AG04450 (cell line): ENCODE results near the gene EHMT1. TPM values are rescaled to one million over a fixed set of nuclear protein-coding genes. Genes with fewer than 3 reads are reported as not detected.

ENCODE experiments used
- CTCF ChIA-PET: fragments of 300-600, 350-600 bp; formaldehyde crosslinking; extraction: SDS; loops from one replicate; lab custom pipeline; 2022; ENCODE audit warnings: antibody characterized with exemption, inconsistent platforms; lab: Charles Lee
- POLR2A ChIA-PET: fragments of 350-600 bp; formaldehyde crosslinking; extraction: SDS; loops from one replicate; lab custom pipeline; 2021; ENCODE audit warnings: antibody characterized with exemption, inconsistent platforms; lab: Yijun Ruan, JAX
- DNase-seq: peaks from one replicate; pipeline ENCODE4 v3.0.0-alpha.2; 2011; ENCODE audit warnings: low read depth, low spot score
- H3K27ac ChIP-seq: one replicate; pipeline ENCODE4 v1.5.1; 2012; ENCODE audit warnings: low read depth, low read length, control low read depth
- H3K27me3 ChIP-seq: one replicate; pipeline ENCODE4 v1.6.0; 2012; ENCODE audit warnings: low read length; ENCODE audit not compliant: control insufficient read depth, insufficient read depth
- H3K4me3 ChIP-seq: 2 replicates; pipeline ENCODE4 v1.5.1; 2011; ENCODE audit warnings: mild to moderate bottlenecking, low read depth, low read length, control low read depth
- H3K9me3 ChIP-seq: 2 replicates; pipeline ENCODE4 v1.5.1; 2012; ENCODE audit warnings: low read length; ENCODE audit not compliant: control insufficient read depth, insufficient read depth
- CTCF ChIP-seq: IDR thresholded peaks from 2 replicates; pipeline ENCODE4 v1.5.1; 2011; ENCODE audit warnings: low read depth, low read length, control low read depth, inconsistent platforms
- polyA plus RNA-seq: library from polyadenylated mRNA; depleted of rRNA; stranded (reverse); fragments of >200 nt; gene quantifications from 2 replicates; pipeline ENCODE4 v1.2.3, GENCODE V29; 2011

Gene EHMT1
- polyA plus RNA-seq, 1 experiment, result 26.1 TPM

GRCh38 chr9:137685035-137685740, 66.4 kb downstream of the EHMT1 start:
- no peak for DNase-seq
- no peaks in the 10 kb centered on the region for H3K27me3 ChIP-seq
- no peak overlapping the region for H3K27ac ChIP-seq
- POLR2A ChIA-PET, result interaction anchor here (0.6 kb wide), 1 partner anchor 120 kb away, joined by 3 read pairs; no protein-coding TSS in a partner anchor
- no peak overlapping the region for H3K4me3 ChIP-seq
- TF ChIP-seq CTCF, result no peak
- CTCF ChIA-PET, result interaction anchor here (0.6 kb wide), 1 partner anchor 12 kb away, joined by 3 read pairs; no protein-coding TSS in a partner anchor
- H3K9me3 ChIP-seq, result no peaks in the 10 kb centered on the region

GRCh38 chr9:137685741-137686420, 67.1 kb downstream of the EHMT1 start:
- TF ChIP-seq CTCF, result peak; percentile 26
- CTCF ChIA-PET, result interaction anchor here (0.6 to 1.5 kb wide), 4 partner anchors 9 to 83 kb away, joined by 3 to 7 read pairs (median 4); no protein-coding TSS in a partner anchor
- peak; percentile 49 for DNase-seq
- POLR2A ChIA-PET, result interaction anchor here (0.6 kb wide), 1 partner anchor 119 kb away, joined by 3 read pairs; no protein-coding TSS in a partner anchor
- H3K9me3 ChIP-seq, result no peaks in the 10 kb centered on the region
- no peaks in the 10 kb centered on the region for H3K27me3 ChIP-seq
- no peak overlapping the region for H3K4me3 ChIP-seq
- H3K27ac ChIP-seq, result no peak overlapping the region

GRCh38 chr9:137688261-137688660, 69.5 kb downstream of the EHMT1 start:
- ChIA-PET CTCF (no interaction called here), POLR2A (interaction anchor here (0.5 kb wide), 1 partner anchor 13 kb away, joined by 3 read pairs; no protein-coding TSS in a partner anchor)
- no peaks in the 10 kb centered on the region for H3K27me3 ChIP-seq
- TF ChIP-seq CTCF, result no peak
- H3K27ac ChIP-seq, result no peak overlapping the region
- DNase-seq, result no peak
- no peaks in the 10 kb centered on the region for H3K9me3 ChIP-seq
- H3K4me3 ChIP-seq, result no peak overlapping the region

GRCh38 chr9:137688725-137689124, 69.9 kb downstream of the EHMT1 start:
- Histone ChIP-seq H3K4me3 (no peak overlapping the region), H3K27me3 (no peaks in the 10 kb centered on the region), H3K27ac (no peak overlapping the region), H3K9me3 (no peaks in the 10 kb centered on the region)
- no peak for DNase-seq
- POLR2A ChIA-PET, result no interaction called here
- no peak for TF ChIP-seq CTCF
- CTCF ChIA-PET, result interaction anchor here (1.1 kb wide), 1 partner anchor 16 kb away, joined by 4 read pairs; no protein-coding TSS in a partner anchor
